SK-N-MC (cell line): ENCODE data around the gene TPPP2.

ENCODE experiments used
- EZH2 ChIP-seq: fragments of 200-600 bp; sonication (generic); IDR thresholded peaks from one replicate; pipeline ENCODE4 v1.6.1; 2017; ENCODE audit warnings: antibody characterized with exemption
- POLR2AphosphoS5 ChIP-seq: IDR thresholded peaks from 2 replicates; pipeline ENCODE4 v1.6.1; 2012; ENCODE audit warnings: mild to moderate bottlenecking, low read depth, low read length, borderline replicate concordance

DNA sequence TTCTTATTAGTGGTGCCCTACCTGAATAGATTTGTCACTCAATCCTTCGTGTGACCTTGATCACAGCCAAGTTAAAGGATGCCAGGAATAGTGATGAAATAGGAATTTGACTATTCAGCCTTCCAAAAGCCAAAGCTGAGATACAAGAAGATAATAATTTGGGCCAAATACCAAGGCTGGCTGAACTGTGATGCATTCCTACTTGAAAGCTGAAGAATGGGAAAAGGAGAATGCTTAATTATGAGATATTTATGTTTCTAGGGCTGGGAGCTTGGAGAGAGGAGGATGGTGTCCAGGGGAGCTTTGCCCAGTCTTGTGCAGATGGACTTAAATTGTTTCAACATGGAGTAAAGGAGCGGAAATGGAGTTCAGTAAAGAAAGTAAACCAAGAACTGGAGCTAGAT, 17.4 kb downstream of the TPPP2 start:
- TF ChIP-seq POLR2AphosphoS5 (no peak), EZH2 (no peak)
